HepG2 (cell line): ENCODE measurements around the gene ZNF189. TPM values are rescaled to one million over a fixed set of nuclear protein-coding genes. Genes with fewer than 3 reads are reported as not detected.

Experiments
- ATAD3A ChIP-seq: sonication (generic); formaldehyde crosslinking; IDR thresholded peaks from 2 replicates; pipeline ENCODE4 v1.4.0; 2020; ENCODE audit warnings: missing genetic modification reagents
- CBFB ChIP-seq: sonication (generic); formaldehyde crosslinking; IDR thresholded peaks from 2 replicates; pipeline ENCODE4 v1.4.0; 2020; ENCODE audit warnings: missing genetic modification reagents
- CCDC6 ChIP-seq: sonication (generic); formaldehyde crosslinking; IDR thresholded peaks from 2 replicates; pipeline ENCODE4 v1.8.1; 2022; ENCODE audit warnings: mild to moderate bottlenecking, missing genetic modification reagents, moderate library complexity
- ETS1 ChIP-seq: sonication (generic); formaldehyde crosslinking; IDR thresholded peaks from 2 replicates; pipeline ENCODE4 v1.4.0; 2020; ENCODE audit warnings: missing genetic modification reagents
- GLMP ChIP-seq: sonication (generic); formaldehyde crosslinking; IDR thresholded peaks from 2 replicates; pipeline ENCODE4 v1.9.0; 2021; ENCODE audit warnings: missing genetic modification reagents, mild to moderate bottlenecking, borderline replicate concordance
- GMEB2 ChIP-seq: IDR thresholded peaks from 2 replicates; pipeline ENCODE4 v1.6.1; 2016; ENCODE audit warnings: missing biosample characterization, missing genetic modification reagents, low read depth
- HNF4A ChIP-seq: sonication (generic); formaldehyde crosslinking; IDR thresholded peaks from 2 replicates; pipeline ENCODE4 v1.4.0; 2020; ENCODE audit warnings: missing genetic modification reagents
- ISX ChIP-seq: sonication (generic); formaldehyde crosslinking; conservative IDR thresholded peaks from 2 replicates; pipeline ENCODE4 v1.5.0; 2020; ENCODE audit warnings: missing genetic modification reagents
- KLF16 ChIP-seq, 2 experiments: sonication (generic) in 1 of 2; formaldehyde crosslinking in 1 of 2; IDR thresholded peaks; 2 replicates each; pipeline versions ENCODE4 v1.6.1 to v1.8.0; 2016 to 2023; ENCODE audit warnings: missing genetic modification reagents in 2 of 2, missing compliant biosample characterization in 1 of 2
- KLF6 ChIP-seq: IDR thresholded peaks from 2 replicates; pipeline ENCODE4 v1.8.0; 2016; ENCODE audit warnings: missing biosample characterization, missing genetic modification reagents
- KLF9 ChIP-seq: IDR thresholded peaks from 2 replicates; pipeline ENCODE4 v1.6.1; 2016; ENCODE audit warnings: low read depth
- MED13 ChIP-seq: sonication (generic); formaldehyde crosslinking; IDR thresholded peaks from 2 replicates; pipeline ENCODE4 v1.5.0; 2020; ENCODE audit warnings: missing genetic modification reagents
- POLR2AphosphoS5 ChIP-seq: IDR thresholded peaks from 2 replicates; pipeline ENCODE4 v1.6.1; 2012; ENCODE audit warnings: low read depth, low read length
- PPARG ChIP-seq: conservative IDR thresholded peaks from 2 replicates; pipeline ENCODE4 v1.6.1; 2016; ENCODE audit warnings: missing biosample characterization, missing genetic modification reagents
- RARA ChIP-seq: IDR thresholded peaks from 2 replicates; pipeline ENCODE4 v1.6.1; 2016; ENCODE audit warnings: missing genetic modification reagents, missing compliant biosample characterization
- RELA ChIP-seq: sonication (generic); formaldehyde crosslinking; IDR thresholded peaks from 2 replicates; pipeline ENCODE4 v1.4.0; 2020; ENCODE audit warnings: missing genetic modification reagents
- SRF ChIP-seq: IDR thresholded peaks from 2 replicates; pipeline ENCODE4 v1.6.1; 2011; ENCODE audit warnings: mild to moderate bottlenecking, low read depth, low read length, moderate library complexity
- ZBTB1 ChIP-seq: sonication (generic); formaldehyde crosslinking; IDR thresholded peaks from 2 replicates; pipeline ENCODE4 v1.4.0; 2020; ENCODE audit warnings: missing genetic modification reagents, borderline replicate concordance
- ZC3H13 ChIP-seq: sonication (generic); formaldehyde crosslinking; IDR thresholded peaks from 2 replicates; pipeline ENCODE4 v1.8.1; 2023; ENCODE audit warnings: mild to moderate bottlenecking, missing genetic modification reagents, moderate library complexity
- ZC3H4 ChIP-seq: sonication (generic); formaldehyde crosslinking; IDR thresholded peaks from 2 replicates; pipeline ENCODE4 v1.4.0; 2020; ENCODE audit warnings: missing genetic modification reagents, borderline replicate concordance
- ZKSCAN8 ChIP-seq: IDR thresholded peaks from 2 replicates; pipeline ENCODE4 v1.6.1; 2016; ENCODE audit warnings: borderline replicate concordance, missing genetic modification reagents, missing compliant biosample characterization
- ZNF136 ChIP-seq: sonication (generic); formaldehyde crosslinking; IDR thresholded peaks from 2 replicates; pipeline ENCODE4 v1.8.1; 2022; ENCODE audit warnings: low read depth, mild to moderate bottlenecking, moderate library complexity, missing genetic modification reagents
- ZNF251 ChIP-seq: sonication (generic); formaldehyde crosslinking; IDR thresholded peaks from 2 replicates; pipeline ENCODE4 v1.9.0; 2021; ENCODE audit warnings: mild to moderate bottlenecking, missing genetic modification reagents
- ZNF572 ChIP-seq: sonication (generic); formaldehyde crosslinking; IDR thresholded peaks from 2 replicates; pipeline ENCODE4 v1.5.1; 2020; ENCODE audit warnings: mild to moderate bottlenecking, missing genetic modification reagents
- polyA plus RNA-seq, 8 experiments: library from polyadenylated mRNA; depleted of rRNA in 3 of 8; stranded (reverse) in 7 of 8; unstranded in 1 of 8; fragments of >200 nt; fragmentation: Illumina TruSeq in 4 of 8; extraction: Trizol in 4 of 8; gene quantifications; 2 replicates each; pipeline versions ENCODE4 v1.2.1 to v1.2.3, GENCODE V29; 2011 to 2016; ENCODE audit warnings: low read depth in 4 of 8, missing spikeins in 1 of 8, mixed read lengths in 1 of 8; ENCODE audit not compliant: insufficient read depth in 1 of 8
- total RNA-seq, 5 experiments: library from RNA; depleted of rRNA; stranded (reverse); fragments of >200 nt; fragmentation: Illumina TruSeq; extraction: Trizol; gene quantifications; 2 replicates each; pipeline ENCODE4 v1.2.3, GENCODE V29; 2016; ENCODE audit warnings: low read depth in 1 of 5
- TF ChIP-seq, protein P1 (sequence below): sonication (generic); formaldehyde crosslinking; IDR thresholded peaks from 2 replicates; pipeline ENCODE4 v1.4.0; 2020; ENCODE audit warnings: missing genetic modification reagents
- TF ChIP-seq, protein P2 (sequence below): sonication (generic); formaldehyde crosslinking; IDR thresholded peaks from 2 replicates; pipeline ENCODE4 v1.4.0; 2020; ENCODE audit warnings: missing genetic modification reagents, borderline replicate concordance

The ZNF189 gene
- total and polyA plus RNA-seq, 2 of the 13 experiments (the other 11 are each of a cell fraction or from before 2014, with no cell fraction given): 8.4 to 50.0 TPM

DNA sequence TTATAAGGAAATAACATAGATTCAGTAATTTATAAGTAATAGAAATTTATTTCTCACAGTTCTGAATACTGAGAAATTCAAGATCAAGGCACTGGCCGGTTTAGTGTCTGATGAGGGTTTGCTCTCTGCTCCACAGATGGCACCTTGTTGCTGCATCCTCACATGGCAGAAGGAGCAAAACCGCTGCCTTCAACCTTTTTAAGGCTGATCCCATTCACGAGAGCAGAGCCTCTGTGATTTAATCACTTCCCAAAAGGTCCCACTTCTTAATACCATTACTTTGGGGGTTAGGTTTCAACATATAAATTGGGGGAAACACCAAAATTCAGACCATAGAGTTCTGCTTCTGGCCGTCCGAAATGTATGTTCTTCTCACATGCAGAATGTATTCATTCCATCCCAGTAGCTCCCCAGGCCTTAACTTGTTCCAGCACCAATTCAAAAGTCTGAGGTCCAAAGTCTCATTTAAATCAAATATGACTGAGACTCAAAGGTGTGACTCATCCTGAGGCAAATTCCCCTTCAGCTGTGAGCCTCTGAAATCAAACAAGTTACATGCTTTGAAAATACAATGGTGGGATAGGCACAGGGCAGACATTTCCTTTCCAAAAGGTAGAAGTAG is 44.4 kb upstream of the ZNF189 start (continued):
- TF ChIP-seq, protein P1, sequence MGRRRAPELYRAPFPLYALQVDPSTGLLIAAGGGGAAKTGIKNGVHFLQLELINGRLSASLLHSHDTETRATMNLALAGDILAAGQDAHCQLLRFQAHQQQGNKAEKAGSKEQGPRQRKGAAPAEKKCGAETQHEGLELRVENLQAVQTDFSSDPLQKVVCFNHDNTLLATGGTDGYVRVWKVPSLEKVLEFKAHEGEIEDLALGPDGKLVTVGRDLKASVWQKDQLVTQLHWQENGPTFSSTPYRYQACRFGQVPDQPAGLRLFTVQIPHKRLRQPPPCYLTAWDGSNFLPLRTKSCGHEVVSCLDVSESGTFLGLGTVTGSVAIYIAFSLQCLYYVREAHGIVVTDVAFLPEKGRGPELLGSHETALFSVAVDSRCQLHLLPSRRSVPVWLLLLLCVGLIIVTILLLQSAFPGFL (CRISPR knock-in tag): no peak
- TF ChIP-seq MED13 (CRISPR knock-in tag): peak; percentile 62; the same call in 1 of the 2 replicates
- peak; percentile 97 for TF ChIP-seq HNF4A (CRISPR knock-in tag)
- no peak for TF ChIP-seq GMEB2
- peak; percentile 78 for TF ChIP-seq RARA (CRISPR knock-in tag)
- no peak for TF ChIP-seq KLF6
- TF ChIP-seq CCDC6 (CRISPR knock-in tag): no peak
- TF ChIP-seq ZC3H4 (CRISPR knock-in tag): no peak
- no peak for TF ChIP-seq ZNF251 (CRISPR knock-in tag)
- TF ChIP-seq ZNF136 (CRISPR knock-in tag): peak; percentile 80; the same call in 1 of the 2 replicates
- peak in 1 of 2 experiments; percentile 78; a peak in 1 of 4 replicates for TF ChIP-seq KLF16 (CRISPR knock-in tag; IDR thresholded peaks at IDR 0.05)
- TF ChIP-seq ZNF572 (CRISPR knock-in tag): no peak
- TF ChIP-seq, protein P2, sequence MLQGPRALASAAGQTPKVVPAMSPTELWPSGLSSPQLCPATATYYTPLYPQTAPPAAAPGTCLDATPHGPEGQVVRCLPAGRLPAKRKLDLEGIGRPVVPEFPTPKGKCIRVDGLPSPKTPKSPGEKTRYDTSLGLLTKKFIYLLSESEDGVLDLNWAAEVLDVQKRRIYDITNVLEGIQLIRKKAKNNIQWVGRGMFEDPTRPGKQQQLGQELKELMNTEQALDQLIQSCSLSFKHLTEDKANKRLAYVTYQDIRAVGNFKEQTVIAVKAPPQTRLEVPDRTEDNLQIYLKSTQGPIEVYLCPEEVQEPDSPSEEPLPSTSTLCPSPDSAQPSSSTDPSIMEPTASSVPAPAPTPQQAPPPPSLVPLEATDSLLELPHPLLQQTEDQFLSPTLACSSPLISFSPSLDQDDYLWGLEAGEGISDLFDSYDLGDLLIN (CRISPR knock-in tag): no peak
- TF ChIP-seq PPARG (CRISPR knock-in tag): peak; percentile 80
- TF ChIP-seq ZKSCAN8 (CRISPR knock-in tag): peak; percentile 72
- no peak for TF ChIP-seq CBFB
- TF ChIP-seq SRF: no peak
- no peak for TF ChIP-seq ATAD3A
- no peak for TF ChIP-seq KLF9 (CRISPR knock-in tag)
- peak; percentile 60 for TF ChIP-seq POLR2AphosphoS5
- TF ChIP-seq GLMP (CRISPR knock-in tag): no peak
- TF ChIP-seq ZC3H13 (CRISPR knock-in tag): no peak
- TF ChIP-seq ZBTB1: no peak
- TF ChIP-seq ISX: no peak
- TF ChIP-seq ETS1 (CRISPR knock-in tag): no peak
- peak; percentile 96; the same call in 1 of the 2 replicates for TF ChIP-seq RELA (CRISPR knock-in tag)
